Stomach smooth muscle (tissue), 2 donors: ENCODE measurements around the gene SPIN1.

ENCODE experiments used
- H3K27ac ChIP-seq: one replicate; pipeline ENCODE4 v1.7.0; 2013; ENCODE audit warnings: mild to moderate bottlenecking, low read length, inconsistent platforms
- H3K27me3 ChIP-seq, 2 donors: one replicate each; pipeline ENCODE4 v1.7.0; 2013; ENCODE audit warnings: low read length in 2 of 2; ENCODE audit not compliant: insufficient read depth in 2 of 2, control insufficient read depth in 1 of 2
- H3K36me3 ChIP-seq, 2 donors: one replicate each; pipeline ENCODE4 v1.7.0; 2013; ENCODE audit warnings: low read length in 2 of 2; ENCODE audit not compliant: control insufficient read depth in 2 of 2, insufficient read depth in 2 of 2
- H3K4me1 ChIP-seq: one replicate; pipeline ENCODE4 v1.7.0; 2013; ENCODE audit warnings: low read length; ENCODE audit not compliant: control insufficient read depth, insufficient read depth
- H3K4me3 ChIP-seq, 2 donors: one replicate each; pipeline ENCODE4 v1.7.0; 2013; ENCODE audit warnings: low read length in 2 of 2
- H3K9ac ChIP-seq, 2 donors: one replicate each; pipeline ENCODE4 v1.7.0; 2013; ENCODE audit warnings: low read length in 2 of 2, mild to moderate bottlenecking in 1 of 2
- H3K9me3 ChIP-seq, 2 donors: one replicate each; pipeline ENCODE4 v1.7.0; 2013; ENCODE audit warnings: low read length in 2 of 2; ENCODE audit not compliant: control insufficient read depth in 2 of 2
- donor health status: healthy.
- donor health status: Pancreatic carcinoma.

Gene SPIN1

GRCh38 chr9:88406051-88406450 is 17.8 kb downstream of the SPIN1 start:
- no peaks in the 10 kb centered on the region for H3K4me1 ChIP-seq
- no peak overlapping the region for H3K9ac ChIP-seq
- no peaks in the 10 kb centered on the region for H3K9me3 ChIP-seq
- H3K36me3 ChIP-seq = peaks cover 0 to under 1% of the 10 kb centered on the region in 2 donors
- no peak overlapping the region for H3K4me3 ChIP-seq
- H3K27ac ChIP-seq = no peak overlapping the region
- no peaks in the 10 kb centered on the region for H3K27me3 ChIP-seq

- Histone ChIP-seq H3K9ac (no peak overlapping the region), H3K27me3 (no peaks in the 10 kb centered on the region), H3K4me3 (no peak overlapping the region), H3K4me1 (no peaks in the 10 kb centered on the region), H3K9me3 (peaks cover 0 to 6% of the 10 kb centered on the region in 2 donors), H3K36me3 (peaks cover 0 to 2% of the 10 kb centered on the region in 2 donors), H3K27ac (no peak overlapping the region)
These were observed 23.2 kb downstream of the SPIN1 start for GRCh38 chr9:88411471-88411870.

DNA sequence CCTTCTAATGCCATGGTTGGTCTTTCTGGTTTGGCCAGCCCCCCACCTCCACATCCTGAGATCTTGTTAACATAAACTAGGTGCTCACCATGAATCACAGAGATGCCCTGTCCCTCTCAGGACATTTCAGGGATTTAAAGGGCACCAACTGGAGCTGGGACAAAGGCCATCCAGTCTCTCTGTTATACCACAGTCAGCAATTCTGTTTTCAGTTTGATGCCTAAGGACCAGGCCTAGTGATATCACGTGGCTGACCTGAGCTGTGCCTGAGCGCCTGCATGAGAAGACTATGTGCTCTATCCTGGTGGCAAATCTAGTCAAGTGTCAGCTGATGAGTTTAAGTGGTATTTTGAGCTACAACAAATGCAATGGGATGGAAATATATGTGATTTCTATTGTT is 26.1 kb downstream of the SPIN1 start:
- no peaks in the 10 kb centered on the region for H3K27me3 ChIP-seq
- no peak overlapping the region for H3K27ac ChIP-seq
- peaks cover 2 to 9% of the 10 kb centered on the region in 2 donors for H3K9me3 ChIP-seq
- H3K4me3 ChIP-seq = no peak overlapping the region
- no peaks in the 10 kb centered on the region for H3K4me1 ChIP-seq
- no peak overlapping the region for H3K9ac ChIP-seq
- H3K36me3 ChIP-seq = peaks cover 9 to 11% of the 10 kb centered on the region in 2 donors

DNA sequence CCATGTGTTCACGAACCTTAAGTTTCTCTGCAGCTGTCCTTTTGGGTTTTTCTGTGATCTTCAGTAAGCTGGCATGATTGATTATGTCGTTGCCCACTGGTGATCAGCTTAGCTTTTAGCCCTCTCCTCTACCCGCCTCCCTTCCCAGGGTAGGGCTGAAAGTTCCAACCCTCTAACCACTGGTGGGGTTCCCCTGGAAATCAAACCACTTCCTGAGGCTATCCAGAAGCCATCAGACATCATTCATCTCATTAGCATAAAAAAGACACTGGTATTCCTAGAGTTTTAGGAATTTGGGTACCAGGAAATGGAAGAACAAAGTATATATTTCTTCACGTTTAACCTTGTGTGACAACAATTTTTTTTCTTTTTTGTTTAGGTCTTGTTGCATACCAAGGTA is 29.8 kb downstream of the SPIN1 start:
- peaks cover 9 to 11% of the 10 kb centered on the region in 2 donors for H3K36me3 ChIP-seq
- no peak overlapping the region for H3K9ac ChIP-seq
- H3K4me1 ChIP-seq = no peaks in the 10 kb centered on the region
- no peak overlapping the region for H3K27ac ChIP-seq
- no peaks in the 10 kb centered on the region for H3K27me3 ChIP-seq
- H3K9me3 ChIP-seq = peaks cover 4 to 16% of the 10 kb centered on the region in 2 donors
- H3K4me3 ChIP-seq = no peak overlapping the region

GRCh38 chr9:88418715-88419540 is 30.7 kb downstream of the SPIN1 start:
- peaks cover 9 to 11% of the 10 kb centered on the region in 2 donors for H3K36me3 ChIP-seq
- no peaks in the 10 kb centered on the region for H3K4me1 ChIP-seq
- H3K9me3 ChIP-seq = peaks cover 4 to 16% of the 10 kb centered on the region in 2 donors
- H3K4me3 ChIP-seq = no peak overlapping the region
- H3K27ac ChIP-seq = no peak overlapping the region
- H3K9ac ChIP-seq = no peak overlapping the region
- no peaks in the 10 kb centered on the region for H3K27me3 ChIP-seq

DNA sequence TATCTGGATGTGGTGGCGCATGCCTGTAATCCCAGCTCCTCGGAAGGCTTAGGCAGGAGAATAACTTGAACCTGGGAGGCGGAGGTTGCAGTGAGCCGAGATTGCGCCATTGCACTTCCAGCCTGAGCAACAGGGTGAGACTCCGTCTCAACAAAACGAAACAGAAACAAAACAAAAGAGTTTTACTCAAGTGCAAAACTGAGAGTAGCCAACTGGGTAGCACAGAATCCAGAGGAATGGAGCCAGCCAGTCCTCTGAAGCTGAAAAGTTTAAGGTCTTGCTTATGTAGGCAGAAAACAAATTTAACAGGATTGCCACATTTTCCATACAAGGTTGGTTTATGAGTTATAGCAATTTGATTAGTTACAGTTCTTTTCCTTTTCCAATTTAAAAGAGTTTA is 32.0 kb downstream of the SPIN1 start:
- H3K27ac ChIP-seq = no peak overlapping the region
- H3K9me3 ChIP-seq = peaks cover 4 to 10% of the 10 kb centered on the region in 2 donors
- no peak overlapping the region for H3K4me3 ChIP-seq
- H3K36me3 ChIP-seq = peaks cover 9 to 11% of the 10 kb centered on the region in 2 donors
- no peaks in the 10 kb centered on the region for H3K27me3 ChIP-seq
- no peak overlapping the region for H3K9ac ChIP-seq
- no peaks in the 10 kb centered on the region for H3K4me1 ChIP-seq

DNA sequence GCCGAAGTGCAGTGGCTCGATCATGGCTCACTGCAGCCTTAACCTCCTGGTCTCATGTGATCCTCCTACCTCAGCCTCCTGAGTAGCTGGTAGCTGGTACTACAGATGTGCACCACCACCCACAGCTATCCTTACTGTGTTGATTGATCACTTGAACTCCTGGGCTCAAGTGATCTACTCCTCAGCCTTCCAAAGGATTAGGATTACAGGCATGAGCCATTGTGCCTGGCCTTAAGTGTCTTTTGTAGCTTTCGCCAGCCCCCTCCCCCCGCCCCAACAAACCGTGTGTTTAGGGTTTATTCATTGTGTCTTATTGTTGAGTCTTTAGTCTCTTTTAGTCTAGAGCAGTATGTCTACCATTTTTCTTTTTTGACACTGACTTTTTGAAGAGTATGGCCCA is 33.1 kb downstream of the SPIN1 start:
- Histone ChIP-seq H3K4me3 (no peak overlapping the region), H3K27me3 (no peaks in the 10 kb centered on the region), H3K27ac (no peak overlapping the region), H3K9ac (no peak overlapping the region), H3K36me3 (peaks cover 9 to 11% of the 10 kb centered on the region in 2 donors), H3K9me3 (peaks cover 4 to 10% of the 10 kb centered on the region in 2 donors), H3K4me1 (no peaks in the 10 kb centered on the region)

DNA sequence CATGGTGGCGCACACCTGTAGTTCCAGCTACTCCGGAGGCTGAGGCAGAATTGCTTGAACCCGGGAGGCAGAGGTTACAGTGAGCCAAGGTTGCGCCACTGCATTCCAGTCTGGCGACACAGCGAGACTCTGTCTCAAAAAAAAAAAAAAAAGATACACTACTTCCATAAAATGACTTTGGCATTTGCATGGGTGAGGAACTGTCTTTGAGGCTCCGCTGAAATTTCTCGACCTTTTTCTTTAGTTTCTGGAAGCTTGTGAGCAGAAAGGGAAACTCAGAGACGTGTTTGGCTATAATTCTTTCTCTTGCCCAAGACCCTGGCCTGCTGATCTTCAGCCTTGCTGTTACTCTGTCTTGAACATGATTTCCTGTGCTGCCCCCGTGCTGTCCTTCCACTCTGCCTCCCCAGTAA is 37.3 kb downstream of the SPIN1 start:
- Histone ChIP-seq H3K4me1 (no peaks in the 10 kb centered on the region), H3K9ac (no peak overlapping the region), H3K9me3 (no peaks in the 10 kb centered on the region), H3K27ac (no peak overlapping the region), H3K27me3 (no peaks in the 10 kb centered on the region), H3K36me3 (peaks cover 0 to 12% of the 10 kb centered on the region in 2 donors), H3K4me3 (peak overlapping the region in 1 of 2 donors; percentile 9)

GRCh38 chr9:88426651-88427050 is 38.4 kb downstream of the SPIN1 start:
- Histone ChIP-seq H3K27ac (no peak overlapping the region), H3K27me3 (no peaks in the 10 kb centered on the region), H3K4me1 (no peaks in the 10 kb centered on the region), H3K36me3 (peaks cover 0 to 9% of the 10 kb centered on the region in 2 donors), H3K4me3 (no peak overlapping the region), H3K9ac (no peak overlapping the region), H3K9me3 (no peaks in the 10 kb centered on the region)

DNA sequence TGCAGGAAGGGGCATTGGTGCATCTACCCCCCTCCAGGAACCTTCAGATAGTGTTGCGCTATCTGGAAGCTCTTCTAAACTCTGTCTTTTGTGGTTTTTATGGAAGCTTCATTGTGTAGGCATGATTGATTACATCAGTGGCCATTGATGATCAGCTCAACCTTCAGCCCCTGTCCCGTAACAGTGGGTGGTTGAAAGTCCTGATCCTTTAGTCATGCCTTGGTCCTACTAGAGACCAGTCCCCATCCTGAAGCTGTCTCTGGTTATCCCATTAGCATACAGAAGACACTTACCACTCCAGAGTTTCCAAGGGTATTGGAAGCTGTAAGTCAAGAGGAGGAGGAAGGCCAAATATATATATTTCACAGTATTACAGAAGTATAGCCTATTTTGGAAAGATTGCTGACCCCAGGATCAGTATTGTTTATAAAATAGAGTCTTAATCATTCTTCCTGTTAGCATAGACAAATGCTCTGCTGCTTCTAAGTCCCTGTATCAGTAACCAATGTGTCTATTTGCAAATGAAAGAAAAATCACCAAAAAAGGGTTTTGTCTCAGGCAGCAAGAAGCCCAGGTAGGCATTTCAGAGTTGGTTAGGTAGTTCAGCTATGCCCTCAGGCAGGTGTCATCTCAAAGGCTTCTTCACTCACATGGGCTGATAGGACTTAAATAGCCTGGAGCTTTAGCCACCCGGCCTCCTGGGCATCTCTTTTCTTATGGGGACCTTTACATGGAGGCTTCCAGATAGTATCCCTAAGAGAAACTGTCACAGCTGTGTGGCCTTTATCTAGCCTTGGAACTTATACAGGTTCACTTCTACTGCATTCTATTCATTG is 41.6 kb downstream of the SPIN1 start:
- no peaks in the 10 kb centered on the region for H3K4me1 ChIP-seq
- H3K9ac ChIP-seq = no peak overlapping the region
- peaks cover 3 to 17% of the 10 kb centered on the region in 2 donors for H3K36me3 ChIP-seq
- no peak overlapping the region for H3K27ac ChIP-seq
- no peaks in the 10 kb centered on the region for H3K9me3 ChIP-seq
- no peaks in the 10 kb centered on the region for H3K27me3 ChIP-seq
- H3K4me3 ChIP-seq = no peak overlapping the region
